B cell (primary cell): ENCODE measurements around the gene LAIR2. TPM values are rescaled to one million over a fixed set of nuclear protein-coding genes. Genes with fewer than 3 reads are reported as not detected.

Source experiments
- ATAC-seq: fragments of 200-7000 bp; cut with Tn5 transposase; one replicate; pipeline ENCODE4 v1.10.0; 2021; ENCODE audit warnings: low read depth, mild to moderate bottlenecking, moderate number of reproducible peaks, moderate library complexity
- CTCF ChIA-PET: fragments of 350-600 bp; sonication (Branson Sonifier 250); formaldehyde crosslinking; loops from one replicate; lab custom pipeline; 2021; ENCODE audit warnings: antibody characterized with exemption, inconsistent platforms; lab: Charles Lee
- POLR2A ChIA-PET: fragments of 350-600 bp; sonication (Branson Sonifier 250); formaldehyde crosslinking; loops from one replicate; lab custom pipeline; 2021; ENCODE audit warnings: antibody characterized with exemption; lab: Charles Lee
- DNase-seq: peaks from one replicate; pipeline ENCODE4 v3.0.0; 2013
- H2AFZ ChIP-seq: 2 replicates; pipeline ENCODE4 v1.6.1; 2012; ENCODE audit warnings: mild to moderate bottlenecking, low read depth, low read length; ENCODE audit not compliant: insufficient read depth, poor library complexity, severe bottlenecking
- H3K27ac ChIP-seq, 2 donors: 1 replicate in 1 of 2; 2 replicates in 1 of 2; pipeline ENCODE4 v1.5.1; 2012 to 2013; ENCODE audit warnings: low read length in 2 of 2, mild to moderate bottlenecking in 2 of 2, moderate library complexity in 1 of 2
- H3K27me3 ChIP-seq, 4 experiments: fragments of 200-600 bp in 1 of 4; sonication (generic) in 1 of 4; replicated peaks in 1 of 4; 1 replicate in 2 of 4; 2 replicates in 2 of 4; pipeline versions ENCODE4 v1.6.1 to v1.7.0; 2013 to 2016; ENCODE audit warnings: low read length in 3 of 4, mild to moderate bottlenecking in 2 of 4, mixed read lengths in 1 of 4, moderate library complexity in 1 of 4; ENCODE audit not compliant: insufficient read depth in 4 of 4, control insufficient read depth in 3 of 4; ENCODE audit errors: control extremely low read depth in 1 of 4
- H3K36me3 ChIP-seq, 2 experiments: replicated peaks in 1 of 2; 1 replicate in 1 of 2; 2 replicates in 1 of 2; pipeline versions ENCODE4 v1.6.1 to v1.7.1; 2013; ENCODE audit warnings: low read length in 1 of 2; ENCODE audit not compliant: insufficient read depth in 2 of 2, control insufficient read depth in 1 of 2; ENCODE audit errors: control extremely low read depth in 1 of 2, extremely low read depth in 1 of 2
- H3K4me1 ChIP-seq, 2 donors: fragments of 200-600 bp in 1 of 2; sonication (generic) in 1 of 2; 1 replicate in 1 of 2; 2 replicates in 1 of 2; pipeline versions ENCODE4 v1.5.1 to v1.6.1; 2013 to 2017; ENCODE audit warnings: low read length in 2 of 2; ENCODE audit not compliant: control insufficient read depth in 2 of 2, insufficient read depth in 2 of 2
- H3K4me2 ChIP-seq: replicated peaks from 2 replicates; pipeline ENCODE3; 2012; ENCODE audit warnings: mild to moderate bottlenecking, low read depth, low read length; ENCODE audit not compliant: poor library complexity, severe bottlenecking
- H3K4me3 ChIP-seq, 5 experiments: fragments of 200-600 bp in 1 of 5; sonication (generic) in 1 of 5; 1 replicate in 3 of 5; 2 replicates in 2 of 5; pipeline versions ENCODE4 v1.5.1 to v1.7.0; 2011 to 2016; ENCODE audit warnings: low read length in 4 of 5, mild to moderate bottlenecking in 4 of 5, low read depth in 2 of 5, control low read depth in 1 of 5, moderate library complexity in 1 of 5; ENCODE audit not compliant: insufficient read depth in 1 of 5; ENCODE audit errors: control extremely low read depth in 1 of 5, extremely low read depth in 1 of 5
- H3K79me2 ChIP-seq: fragments of 200-600 bp; sonication (generic); one replicate; pipeline ENCODE4 v1.6.0; 2016; ENCODE audit warnings: low read length; ENCODE audit not compliant: control insufficient read depth, insufficient read depth
- H3K9ac ChIP-seq: fragments of 200-600 bp; sonication (generic); 2 replicates; pipeline ENCODE4 v1.6.1; 2017; ENCODE audit warnings: mild to moderate bottlenecking, low read length, moderate library complexity
- H3K9me3 ChIP-seq, 3 donors: one replicate each; pipeline versions ENCODE4 v1.6.1 to v1.7.1; 2013; ENCODE audit warnings: low read length in 2 of 3; ENCODE audit not compliant: control insufficient read depth in 2 of 3, insufficient read depth in 1 of 3; ENCODE audit errors: control extremely low read depth in 1 of 3
- H4K20me1 ChIP-seq: 2 replicates; pipeline ENCODE4 v1.6.0; 2012; ENCODE audit warnings: mild to moderate bottlenecking, low read length; ENCODE audit not compliant: insufficient read depth, control insufficient read depth, poor library complexity, severe bottlenecking
- H3K27ac Mint-ChIP-seq: one replicate; pipeline ENCODE4 v1.8.0; 2021; ENCODE audit warnings: mixed read lengths
- H3K27me3 Mint-ChIP-seq: one replicate; pipeline ENCODE4 v1.8.0; 2021; ENCODE audit warnings: mixed read lengths
- H3K4me1 Mint-ChIP-seq: one replicate; pipeline ENCODE4 v1.8.0; 2021; ENCODE audit warnings: mixed read lengths
- H3K4me3 Mint-ChIP-seq: one replicate; pipeline ENCODE4 v1.8.0; 2021; ENCODE audit warnings: mixed read lengths
- H3K9me3 Mint-ChIP-seq: one replicate; pipeline ENCODE4 v1.8.0; 2022; ENCODE audit warnings: mixed read lengths; ENCODE audit not compliant: insufficient read depth
- CTCF ChIP-seq: fragments of 200-600 bp; IDR thresholded peaks from one replicate; pipeline ENCODE4 v1.8.0; 2022; ENCODE audit warnings: antibody characterized with exemption, mild to moderate bottlenecking
- EZH2 ChIP-seq: IDR thresholded peaks from 2 replicates; pipeline ENCODE4 v1.6.1; 2012; ENCODE audit warnings: borderline replicate concordance, low read depth, mild to moderate bottlenecking, moderate library complexity, low read length; ENCODE audit not compliant: insufficient read depth, poor library complexity, severe bottlenecking
- WGBS: methylation state at CpG from one replicate; pipeline ENCODE4 v1.1.5; 2013; ENCODE audit warnings: missing lambda C conversion rate; ENCODE audit not compliant: insufficient coverage; 5-methylcytosine and 5-hydroxymethylcytosine counted together
- intact Hi-C: fragments of 100-400 bp; cut with micrococcal nuclease; formaldehyde crosslinking; loops from one replicate; pipeline ENCODE4 v1.10.0; 2022
- polyA plus RNA-seq: library from polyadenylated mRNA; depleted of rRNA; stranded (reverse); fragments of >200 nt; gene quantifications from 2 replicates; pipeline ENCODE4 v1.2.3, GENCODE V29; 2012
- small RNA-seq: library from RNA; depleted of rRNA; stranded (forward); fragments of <200 nt; gene quantifications from one replicate; pipeline ENCODE3, GENCODE V24; 2012; ENCODE audit warnings: low replicate concordance, low read depth; ENCODE audit not compliant: insufficient read length
- total RNA-seq, 2 donors: library from RNA; stranded (reverse); fragments of 120-200 nt in 1 of 2; gene quantifications; 1 replicate in 1 of 2; 2 replicates in 1 of 2; pipeline versions ENCODE4 v1.2.3 to v1.2.4, GENCODE V29; 2013 to 2022

Gene LAIR2
- total and polyA plus RNA-seq, 2 donors (not counting 1 experiment from before 2014, with no cell fraction given): not detected

- ATAC-seq (no peak), DNase-seq (no peak)
- Histone ChIP-seq H4K20me1 (no peaks in the 10 kb centered on the region), H3K27ac (no peak overlapping the region), H3K4me3 (no peak overlapping the region), H3K9ac (no peak overlapping the region), H3K27me3 (peaks cover 0 to 8% (median 1%) of the 10 kb centered on the region in 4 experiments), H3K4me1 (peaks cover 12 to 13% of the 10 kb centered on the region in 2 donors), H3K79me2 (no peaks in the 10 kb centered on the region), H2AFZ (no peak overlapping the region), H3K9me3 (no peaks in the 10 kb centered on the region), H3K36me3 (no peaks in the 10 kb centered on the region), H3K4me2 (no peak overlapping the region)
- Mint-ChIP-seq H3K4me1 (peaks cover 11% of the 10 kb centered on the region), H3K9me3 (no peaks in the 10 kb centered on the region), H3K27ac (no peak overlapping the region), H3K4me3 (no peak overlapping the region), H3K27me3 (peaks cover 28% of the 10 kb centered on the region)
- WGBS: no CpG with 5 or more reads among the region's 1 CpG
- intact Hi-C loops: no loop called here
- ChIA-PET CTCF (no interaction called here), POLR2A (no interaction called here)
- TF ChIP-seq CTCF: no peak
- TF ChIP-seq EZH2: no peak
Measured at GRCh38 chr19:54556194-54556593, 53.6 kb downstream of the LAIR2 start.

- no peak overlapping the region for H2AFZ ChIP-seq
- ATAC-seq: no peak
- WGBS: 81% methylated on average over 3 of the region's 3 CpGs
- Mint-ChIP-seq H3K4me1 (no peaks in the 10 kb centered on the region), H3K27me3 (peaks cover 24% of the 10 kb centered on the region), H3K9me3 (no peaks in the 10 kb centered on the region), H3K27ac (no peak overlapping the region), H3K4me3 (no peak overlapping the region)
- peaks cover 0 to 3% (median 1%) of the 10 kb centered on the region in 4 experiments for H3K27me3 ChIP-seq
- H4K20me1 ChIP-seq: no peaks in the 10 kb centered on the region
- H3K4me1 ChIP-seq: no peaks in the 10 kb centered on the region
- no peak overlapping the region for H3K4me2 ChIP-seq
- H3K9me3 ChIP-seq: no peaks in the 10 kb centered on the region
- H3K79me2 ChIP-seq: no peaks in the 10 kb centered on the region
- intact Hi-C loops: no loop called here
- CTCF ChIA-PET: interaction anchor here (1.5 kb wide), 1 partner anchor 116 kb away, joined by 3 read pairs; no protein-coding TSS in a partner anchor
- H3K4me3 ChIP-seq: no peak overlapping the region
- DNase-seq: no peak
- no peaks in the 10 kb centered on the region for H3K36me3 ChIP-seq
- H3K9ac ChIP-seq: no peak overlapping the region
- no peak for TF ChIP-seq EZH2
- TF ChIP-seq CTCF: no peak
- POLR2A ChIA-PET: no interaction called here
- no peak overlapping the region for H3K27ac ChIP-seq
Measured at GRCh38 chr19:54558339-54558738, 55.7 kb downstream of the LAIR2 start.

Small RNA genes within 50 kb of the gene (small RNA-seq; reads per million reads assigned to genes)
- not detected for gene AC245036.2

Other genes with a start within 250 kb of the LAIR2 start
- gene LILRB5, start 245.6 kb upstream of the LAIR2 start, total RNA-seq: 0.05 and 0.17 TPM in 2 replicates
- gene LILRB5, start 245.6 kb upstream of the LAIR2 start, polyA plus RNA-seq: not detected in 2 replicates
- gene LILRB2, start 221.7 kb upstream of the LAIR2 start, total RNA-seq: 8.3 and 9.2 TPM in 2 replicates
- 7.5 and 12.4 TPM in 2 replicates for gene LILRB2, start 221.7 kb upstream of the LAIR2 start, polyA plus RNA-seq
- gene LILRA5, start 189.7 kb upstream of the LAIR2 start, total RNA-seq: 0.46 TPM in 1 of 2 replicates, not detected in the other
- 1.3 and 1.8 TPM in 2 replicates for gene LILRA5, start 189.7 kb upstream of the LAIR2 start, polyA plus RNA-seq
- 10.1 and 10.4 TPM in 2 replicates for gene LILRA4, start 163.7 kb upstream of the LAIR2 start, total RNA-seq
- 7.2 TPM in 2 replicates for gene LILRA4, start 163.7 kb upstream of the LAIR2 start, polyA plus RNA-seq
- 40.2 and 41.5 TPM in 2 replicates for gene LAIR1, start 137.9 kb upstream of the LAIR2 start, total RNA-seq
- gene LAIR1, start 137.9 kb upstream of the LAIR2 start, polyA plus RNA-seq: 173 and 191 TPM in 2 replicates
- gene TTYH1, start 87.4 kb upstream of the LAIR2 start, total RNA-seq: not detected in 2 replicates
- gene TTYH1, start 87.4 kb upstream of the LAIR2 start, polyA plus RNA-seq: not detected in 2 replicates
- gene LENG8, start 53.6 kb upstream of the LAIR2 start, total RNA-seq: 668 and 687 TPM in 2 replicates
- gene LENG8, start 53.6 kb upstream of the LAIR2 start, polyA plus RNA-seq: 372 and 753 TPM in 2 replicates
- gene LENG9, start 39.1 kb upstream of the LAIR2 start, total RNA-seq: 6.6 and 6.9 TPM in 2 replicates
- 2.9 and 4.6 TPM in 2 replicates for gene LENG9, start 39.1 kb upstream of the LAIR2 start, polyA plus RNA-seq
- gene CDC42EP5, start 29.5 kb upstream of the LAIR2 start, total RNA-seq: not detected in 2 replicates
- not detected in 2 replicates for gene CDC42EP5, start 29.5 kb upstream of the LAIR2 start, polyA plus RNA-seq
- 0.25 TPM in 1 of 2 replicates, not detected in the other for gene LILRA2, start 71.0 kb downstream of the LAIR2 start, total RNA-seq
- 1.6 and 2.8 TPM in 2 replicates for gene LILRA2, start 71.0 kb downstream of the LAIR2 start, polyA plus RNA-seq
- gene LILRA1, start 90.8 kb downstream of the LAIR2 start, total RNA-seq: not detected in 2 replicates
- 0.71 and 1.5 TPM in 2 replicates for gene LILRA1, start 90.8 kb downstream of the LAIR2 start, polyA plus RNA-seq
- 136 and 138 TPM in 2 replicates for gene LILRB1, start 127.7 kb downstream of the LAIR2 start, total RNA-seq
- 170 and 172 TPM in 2 replicates for gene LILRB1, start 127.7 kb downstream of the LAIR2 start, polyA plus RNA-seq
- 0.61 and 1.1 TPM in 2 replicates for gene LILRB4, start 160.2 kb downstream of the LAIR2 start, total RNA-seq
- 1.2 and 2.8 TPM in 2 replicates for gene LILRB4, start 160.2 kb downstream of the LAIR2 start, polyA plus RNA-seq
- not detected in 2 replicates for gene KIR3DL3, start 221.6 kb downstream of the LAIR2 start, total RNA-seq
- not detected in 2 replicates for gene KIR3DL3, start 221.6 kb downstream of the LAIR2 start, polyA plus RNA-seq
- not detected in 2 replicates for gene KIR2DL3, start 235.7 kb downstream of the LAIR2 start, total RNA-seq
- 0.07 TPM in 1 of 2 replicates, not detected in the other for gene KIR2DL3, start 235.7 kb downstream of the LAIR2 start, polyA plus RNA-seq